GM19043 (cell line): ENCODE results near the gene NDUFS1.

Experiments used
- ATAC-seq: cut with Tn5 transposase; IDR thresholded peaks from one replicate; pipeline ENCODE4 v1.9.1; 2021; ENCODE audit warnings: low read depth; ENCODE audit not compliant: unreplicated experiment

Gene NDUFS1

GRCh38 chr2:206069417-206069816, 89.8 kb downstream of the NDUFS1 start:
- ATAC-seq, result no peak

GRCh38 chr2:206068207-206068606, 91.0 kb downstream of the NDUFS1 start:
- ATAC-seq, result no peak
